Neural cell (in vitro differentiated cells): ENCODE data around the gene DLG5. TPM values are rescaled to one million over a fixed set of nuclear protein-coding genes. Genes with fewer than 3 reads are reported as not detected.

Source experiments
- H2AFZ ChIP-seq: fragments of 200-600, 300-800 bp; sonication (generic), shearing (Covaris generic); 2 replicates; pipeline ENCODE4 v1.6.0; 2014; ENCODE audit warnings: low read depth, mild to moderate bottlenecking, antibody characterized with exemption, low read length, moderate library complexity
- H3F3A ChIP-seq: fragments of 200-600 bp; shearing (Covaris generic); 2 replicates; pipeline ENCODE4 v1.6.1; 2016; ENCODE audit warnings: mild to moderate bottlenecking, moderate library complexity, mixed read lengths, antibody characterized with exemption, low read length; ENCODE audit not compliant: insufficient read depth, poor library complexity, severe bottlenecking
- H3K27ac ChIP-seq: fragments of 200-600, 300-800 bp; sonication (generic), shearing (Covaris generic); 2 replicates; pipeline ENCODE4 v1.5.1; 2014; ENCODE audit warnings: mild to moderate bottlenecking, low read length, moderate library complexity
- H3K27me3 ChIP-seq: fragments of 300-800, 200-600 bp; sonication (generic), shearing (Covaris generic); 2 replicates; pipeline ENCODE4 v1.6.0; 2014; ENCODE audit warnings: mild to moderate bottlenecking, low read depth, low read length, moderate library complexity; ENCODE audit not compliant: insufficient read depth
- H3K36me3 ChIP-seq: fragments of 300-800, 200-600 bp; sonication (generic), shearing (Covaris generic); 2 replicates; pipeline ENCODE4 v1.5.1; 2014; ENCODE audit warnings: mild to moderate bottlenecking, antibody characterized with exemption, low read length, moderate library complexity; ENCODE audit not compliant: insufficient read depth
- H3K4me2 ChIP-seq: fragments of 300-800, 200-600 bp; sonication (generic), shearing (Covaris generic); 2 replicates; pipeline ENCODE4 v1.6.0; 2014; ENCODE audit warnings: mild to moderate bottlenecking, low read length
- H3K4me3 ChIP-seq: fragments of 300-800, 200-600 bp; sonication (generic), shearing (Covaris generic); 2 replicates; pipeline ENCODE4 v1.5.1; 2014; ENCODE audit warnings: mild to moderate bottlenecking, low read length, moderate library complexity
- H3K79me2 ChIP-seq: fragments of 200-600 bp; shearing (Covaris generic); replicated peaks from 2 replicates; pipeline ENCODE4 v1.6.0; 2014; ENCODE audit warnings: mild to moderate bottlenecking, low read length, moderate library complexity; ENCODE audit not compliant: insufficient read depth
- H3K9ac ChIP-seq: fragments of 300-800, 200-600 bp; sonication (generic), shearing (Covaris generic); 2 replicates; pipeline ENCODE4 v1.6.1; 2016; ENCODE audit warnings: mild to moderate bottlenecking, low read length, mixed read lengths
- H3K9me2 ChIP-seq: fragments of 200-600 bp; shearing (Covaris generic); 2 replicates; pipeline ENCODE4 v1.6.1; 2016; ENCODE audit warnings: mild to moderate bottlenecking, low read length, mixed read lengths; ENCODE audit not compliant: insufficient read depth
- H3K9me3 ChIP-seq: fragments of 200-600, 300-800 bp; sonication (generic), shearing (Covaris generic); 2 replicates; pipeline ENCODE4 v1.6.1; 2016; ENCODE audit warnings: mild to moderate bottlenecking, mixed run types, low read length, moderate library complexity, mixed read lengths
- H4K20me1 ChIP-seq: fragments of 200-600 bp; shearing (Covaris generic); 2 replicates; pipeline ENCODE4 v1.6.1; 2016; ENCODE audit warnings: mild to moderate bottlenecking, mixed run types; ENCODE audit not compliant: insufficient read depth
- CTCF ChIP-seq: fragments of 450-650 bp; IDR thresholded peaks from 2 replicates; pipeline ENCODE4 v1.5.1; 2014; ENCODE audit warnings: antibody characterized with exemption, mild to moderate bottlenecking, moderate library complexity; ENCODE audit not compliant: poor library complexity, severe bottlenecking
- EP300 ChIP-seq: fragments of 450-650 bp; conservative IDR thresholded peaks from 2 replicates; pipeline ENCODE4 v1.6.1; 2014; ENCODE audit warnings: antibody characterized with exemption, mild to moderate bottlenecking, moderate library complexity; ENCODE audit not compliant: poor library complexity, severe bottlenecking
- EZH2 ChIP-seq: fragments of 200-600, 300-800 bp; shearing (Covaris generic), sonication (generic); IDR thresholded peaks from 2 replicates; pipeline ENCODE4 v1.6.1; 2014; ENCODE audit warnings: antibody characterized with exemption, low read length, borderline replicate concordance, mild to moderate bottlenecking; ENCODE audit not compliant: insufficient read depth, poor library complexity, severe bottlenecking
- MXI1 ChIP-seq: fragments of 450-650 bp; conservative IDR thresholded peaks from 2 replicates; pipeline ENCODE4 v1.6.1; 2014; ENCODE audit warnings: antibody characterized with exemption, mild to moderate bottlenecking; ENCODE audit not compliant: poor library complexity, severe bottlenecking
- POLR2AphosphoS5 ChIP-seq: IDR thresholded peaks from 2 replicates; pipeline ENCODE4 v1.6.1; 2012
- RAD21 ChIP-seq: fragments of 450-650 bp; conservative IDR thresholded peaks from 2 replicates; pipeline ENCODE4 v1.6.1; 2014; ENCODE audit warnings: antibody characterized with exemption, mild to moderate bottlenecking, moderate library complexity
- REST ChIP-seq: IDR thresholded peaks from 2 replicates; pipeline ENCODE4 v1.6.1; 2012; ENCODE audit warnings: borderline replicate concordance
- SMC3 ChIP-seq: fragments of 450-650 bp; conservative IDR thresholded peaks from 2 replicates; pipeline ENCODE4 v1.6.1; 2014; ENCODE audit warnings: antibody characterized with exemption, mild to moderate bottlenecking, moderate library complexity; ENCODE audit not compliant: poor library complexity
- TAF1 ChIP-seq: IDR thresholded peaks from 2 replicates; pipeline ENCODE4 v1.6.1; 2012; ENCODE audit warnings: low read depth
- polyA plus RNA-seq: library from polyadenylated mRNA; depleted of rRNA; stranded (reverse); fragments of >200 nt; gene quantifications from 2 replicates; pipeline ENCODE4 v1.2.3, GENCODE V29; 2014

Gene DLG5
- polyA plus RNA-seq, 1 donor from 2014 or later = 72.9 TPM

GRCh38 chr10:77859865-77860282, 66.7 kb downstream of the DLG5 start:
- Histone ChIP-seq H3K9ac (no peak overlapping the region), H3K27ac (no peak overlapping the region)

GRCh38 chr10:77859200-77859864, 67.2 kb downstream of the DLG5 start:
- Histone ChIP-seq H3K9me2 (no peaks in the 10 kb centered on the region), H3F3A (no peaks in the 10 kb centered on the region), H3K9ac (no peak overlapping the region), H3K4me3 (no peak overlapping the region), H2AFZ (no peak overlapping the region), H3K9me3 (no peaks in the 10 kb centered on the region), H3K27ac (no peak overlapping the region), H3K27me3 (no peaks in the 10 kb centered on the region), H3K36me3 (no peaks in the 10 kb centered on the region), H4K20me1 (no peaks in the 10 kb centered on the region), H3K4me2 (no peak overlapping the region), H3K79me2 (peaks cover 9% of the 10 kb centered on the region)
- TF ChIP-seq MXI1 = no peak
- TF ChIP-seq POLR2AphosphoS5 = no peak
- TF ChIP-seq SMC3 = no peak
- TF ChIP-seq CTCF = no peak
- TF ChIP-seq REST = no peak
- TF ChIP-seq EZH2 = no peak
- no peak for TF ChIP-seq EP300
- no peak for TF ChIP-seq TAF1
- no peak for TF ChIP-seq RAD21

More at GRCh38 chr10:77859865-77860282, 66.7 kb downstream of the DLG5 start:
- H4K20me1 ChIP-seq = no peaks in the 10 kb centered on the region
- no peaks in the 10 kb centered on the region for H3K9me2 ChIP-seq
- TF ChIP-seq TAF1 = no peak
- no peak for TF ChIP-seq EZH2
- no peaks in the 10 kb centered on the region for H3F3A ChIP-seq
- no peaks in the 10 kb centered on the region for H3K36me3 ChIP-seq
- no peaks in the 10 kb centered on the region for H3K9me3 ChIP-seq
- peaks cover 9% of the 10 kb centered on the region for H3K79me2 ChIP-seq
- H3K4me2 ChIP-seq = no peak overlapping the region
- H2AFZ ChIP-seq = no peak overlapping the region
- no peaks in the 10 kb centered on the region for H3K27me3 ChIP-seq
- H3K4me3 ChIP-seq = no peak overlapping the region
